Ascending aorta (tissue), 2 donors: ENCODE results near the gene SLC6A4. TPM values are rescaled to one million over a fixed set of nuclear protein-coding genes. Genes with fewer than 3 reads are reported as not detected.
"Not testable (repeated sequence)": the region's sequence is repeated elsewhere in the genome, so short reads cannot be mapped to it uniquely, and the experiment has no call there.

Experiments used
- DNase-seq, 2 donors: peaks; one replicate each; pipeline ENCODE4 v3.0.0-alpha.2; 2019; ENCODE audit warnings: low spot score in 2 of 2
- H3K27ac ChIP-seq, 2 donors: fragments of 200-600 bp; sonication (generic); one replicate each; pipeline ENCODE4 v1.5.1; 2016 to 2017; ENCODE audit warnings: mild to moderate bottlenecking in 1 of 2
- H3K27me3 ChIP-seq: fragments of 200-600 bp; sonication (generic); one replicate; pipeline ENCODE4 v1.5.1; 2017
- H3K36me3 ChIP-seq, 2 donors: fragments of 200-600 bp; sonication (generic); one replicate each; pipeline ENCODE4 v1.5.1; 2016
- H3K4me1 ChIP-seq, 2 donors: fragments of 200-600 bp; sonication (generic); one replicate each; pipeline ENCODE4 v1.5.1; 2016 to 2017; ENCODE audit warnings: mild to moderate bottlenecking in 1 of 2
- H3K4me3 ChIP-seq, 2 donors: fragments of 200-600 bp; sonication (generic); one replicate each; pipeline ENCODE4 v1.5.1; 2016 to 2017; ENCODE audit warnings: mild to moderate bottlenecking in 1 of 2
- H3K9me3 ChIP-seq, 2 donors: fragments of 200-600 bp; sonication (generic); one replicate each; pipeline ENCODE4 v1.5.1; 2016
- intact Hi-C: fragments of 100-400 bp; cut with DNase I; formaldehyde crosslinking; loops from one replicate; pipeline ENCODE4 v1.15.1; 2023
- total RNA-seq: library from RNA; depleted of rRNA; stranded (reverse); fragments of >200 nt; gene quantifications from one replicate; pipeline ENCODE4 v1.1.0, GENCODE V29; 2016
- TF ChIP-seq, protein P1 (sequence below), 3 experiments: fragments of 200-600 bp in 2 of 3; fragments of 450-650 bp in 1 of 3; sonication (generic) in 2 of 3; IDR thresholded peaks; one replicate each; pipeline ENCODE4 v1.5.1; 2016 to 2019; ENCODE audit warnings: antibody characterized with exemption in 3 of 3, mild to moderate bottlenecking in 1 of 3, moderate library complexity in 1 of 3

Gene SLC6A4
- total RNA-seq, 1 donor from 2014 or later, result 0.85 TPM

DNA sequence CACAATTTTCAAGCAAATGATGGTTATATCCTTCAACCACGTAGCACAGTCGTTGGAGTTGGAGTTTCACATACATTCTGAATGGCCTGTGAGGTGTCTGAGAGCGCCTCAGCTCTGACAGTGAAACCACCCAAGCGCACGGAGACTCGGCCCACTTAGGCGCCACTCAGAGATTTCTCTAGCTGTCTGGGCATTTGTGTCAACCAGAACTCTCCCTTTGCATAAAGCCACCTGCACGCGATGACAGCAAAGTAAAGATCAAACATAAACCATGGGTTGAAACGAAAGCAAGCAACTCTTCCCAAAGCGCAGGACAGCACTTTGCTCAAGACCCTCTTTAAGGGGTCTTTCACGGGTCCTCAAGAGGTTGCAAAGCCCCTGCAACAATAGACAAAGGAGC lies 533 bp downstream of the SLC6A4 start:
- Histone ChIP-seq H3K27ac (peak overlapping the region in 1 of 2 donors; percentile 0), H3K36me3 (no peaks in the 10 kb centered on the region), H3K4me1 (peaks cover 0 to 11% of the 10 kb centered on the region in 2 donors), H3K9me3 (no peaks in the 10 kb centered on the region), H3K27me3 (no peaks in the 10 kb centered on the region), H3K4me3 (peak overlapping the region; percentile 55 to 76)
- TF ChIP-seq, protein P1, sequence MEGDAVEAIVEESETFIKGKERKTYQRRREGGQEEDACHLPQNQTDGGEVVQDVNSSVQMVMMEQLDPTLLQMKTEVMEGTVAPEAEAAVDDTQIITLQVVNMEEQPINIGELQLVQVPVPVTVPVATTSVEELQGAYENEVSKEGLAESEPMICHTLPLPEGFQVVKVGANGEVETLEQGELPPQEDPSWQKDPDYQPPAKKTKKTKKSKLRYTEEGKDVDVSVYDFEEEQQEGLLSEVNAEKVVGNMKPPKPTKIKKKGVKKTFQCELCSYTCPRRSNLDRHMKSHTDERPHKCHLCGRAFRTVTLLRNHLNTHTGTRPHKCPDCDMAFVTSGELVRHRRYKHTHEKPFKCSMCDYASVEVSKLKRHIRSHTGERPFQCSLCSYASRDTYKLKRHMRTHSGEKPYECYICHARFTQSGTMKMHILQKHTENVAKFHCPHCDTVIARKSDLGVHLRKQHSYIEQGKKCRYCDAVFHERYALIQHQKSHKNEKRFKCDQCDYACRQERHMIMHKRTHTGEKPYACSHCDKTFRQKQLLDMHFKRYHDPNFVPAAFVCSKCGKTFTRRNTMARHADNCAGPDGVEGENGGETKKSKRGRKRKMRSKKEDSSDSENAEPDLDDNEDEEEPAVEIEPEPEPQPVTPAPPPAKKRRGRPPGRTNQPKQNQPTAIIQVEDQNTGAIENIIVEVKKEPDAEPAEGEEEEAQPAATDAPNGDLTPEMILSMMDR (IDR thresholded peaks at IDR 0.05), result no peak
- peak in 1 of 2 donors; percentile 49 for DNase-seq
- intact Hi-C loops, result loop anchor here (5.0 kb wide), 1 partner anchor 42 kb away; no protein-coding TSS in a partner anchor

DNA sequence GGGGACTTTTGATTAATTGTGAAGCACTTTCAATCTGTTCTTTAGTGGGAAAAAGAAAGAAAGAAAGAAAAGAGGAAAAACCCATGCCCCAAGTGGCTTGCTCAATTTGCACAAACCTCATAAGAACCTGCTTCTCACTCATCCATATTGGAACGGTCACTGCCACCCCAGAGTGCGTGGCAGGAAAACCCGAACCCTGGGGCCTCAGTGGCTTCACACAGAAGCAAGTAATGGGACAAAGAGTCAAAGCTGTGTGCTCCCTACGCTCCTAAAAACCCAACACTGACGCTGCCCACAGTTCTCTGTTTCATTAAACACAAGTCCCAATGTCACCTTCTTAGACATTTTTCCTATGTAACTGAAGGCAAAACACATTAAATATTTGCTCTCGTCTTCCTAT lies 1.2 kb downstream of the SLC6A4 start:
- TF ChIP-seq, protein P1 (IDR thresholded peaks at IDR 0.05), result no peak
- Histone ChIP-seq H3K27ac (no peak overlapping the region), H3K9me3 (no peaks in the 10 kb centered on the region), H3K4me3 (no peak overlapping the region), H3K27me3 (no peaks in the 10 kb centered on the region), H3K36me3 (no peaks in the 10 kb centered on the region), H3K4me1 (peaks cover 0 to 11% of the 10 kb centered on the region in 2 donors)
- intact Hi-C loops, result no loop called here
- peak in 1 of 2 donors; percentile 42 for DNase-seq

DNA sequence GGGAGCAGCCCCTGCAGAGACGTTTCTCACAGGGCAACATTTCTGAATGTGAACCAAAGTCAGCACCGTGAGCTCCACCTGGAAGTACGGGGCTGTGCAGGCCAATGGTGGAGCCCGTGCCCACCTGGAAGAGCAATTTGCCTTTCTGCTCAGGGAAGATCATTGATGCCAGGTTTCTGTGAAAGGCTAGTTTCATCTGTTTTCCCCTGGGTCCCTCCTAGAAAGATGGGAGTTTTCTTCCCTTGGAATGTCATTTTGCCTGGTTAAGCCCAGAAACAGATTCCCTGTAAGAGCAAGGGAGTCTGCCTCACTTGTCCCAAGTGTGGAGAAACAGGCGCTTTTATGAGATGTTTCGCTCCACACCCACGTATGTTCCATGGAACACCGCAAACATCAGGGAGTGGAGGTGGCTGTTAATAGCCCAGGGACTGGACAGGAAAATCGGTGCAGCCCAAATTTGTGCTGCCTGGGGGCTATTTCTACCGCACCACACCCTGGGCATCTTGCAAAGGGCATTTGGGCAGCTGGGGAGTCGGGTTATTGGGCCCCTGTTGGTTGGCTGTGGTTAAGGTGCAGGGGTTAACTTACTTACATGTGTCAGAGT lies 2.6 kb downstream of the SLC6A4 start:
- intact Hi-C loops, result no loop called here
- H3K9me3 ChIP-seq, result no peaks in the 10 kb centered on the region
- H3K27me3 ChIP-seq, result no peaks in the 10 kb centered on the region
- DNase-seq, result peak in 1 of 2 donors; percentile 46
- H3K36me3 ChIP-seq, result no peaks in the 10 kb centered on the region
- H3K27ac ChIP-seq, result no peak overlapping the region
- H3K4me1 ChIP-seq, result peaks cover 0 to 10% of the 10 kb centered on the region in 2 donors
- TF ChIP-seq, protein P1 (IDR thresholded peaks at IDR 0.05), result no peak
- H3K4me3 ChIP-seq, result no peak overlapping the region

- Histone ChIP-seq H3K4me1 (peaks cover 0 to 3% of the 10 kb centered on the region in 2 donors), H3K4me3 (no peak overlapping the region), H3K36me3 (no peaks in the 10 kb centered on the region), H3K27ac (no peak overlapping the region), H3K9me3 (no peaks in the 10 kb centered on the region), H3K27me3 (no peaks in the 10 kb centered on the region)
- DNase-seq, result peak in 1 of 2 donors; percentile 22
- intact Hi-C loops, result no loop called here
- TF ChIP-seq, protein P1 (IDR thresholded peaks at IDR 0.05), result no peak
These were observed 3.3 kb downstream of the SLC6A4 start for GRCh38 chr17:30232015-30232823.

DNA sequence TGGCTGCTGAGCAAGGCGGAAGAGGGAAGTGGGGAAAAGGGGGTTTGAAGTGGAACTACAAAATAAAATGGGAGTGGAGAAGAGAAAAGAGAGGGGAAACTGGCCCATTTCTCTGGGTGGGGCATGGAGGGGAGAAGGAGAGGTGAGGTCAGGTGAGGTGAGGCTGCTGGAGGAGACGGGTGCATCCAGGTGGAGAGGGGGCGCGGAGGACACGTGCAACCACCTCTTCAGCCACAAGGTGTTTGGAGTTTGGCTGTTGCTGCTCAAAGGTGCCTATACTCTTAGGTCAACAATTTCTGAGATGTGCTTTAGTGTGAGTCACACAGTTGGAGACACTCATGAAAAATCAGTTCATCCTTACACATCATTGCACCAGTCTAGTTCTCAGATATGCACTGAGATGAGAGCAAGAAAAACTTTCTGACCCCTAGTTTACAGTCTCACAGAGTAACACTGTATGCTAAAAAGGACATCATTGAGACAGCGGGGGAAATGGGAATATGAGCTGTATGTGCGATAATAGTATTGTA lies 4.8 kb downstream of the SLC6A4 start:
- Histone ChIP-seq H3K27ac (no peak overlapping the region), H3K4me1 (peaks cover 0 to 3% of the 10 kb centered on the region in 2 donors), H3K9me3 (no peaks in the 10 kb centered on the region), H3K27me3 (no peaks in the 10 kb centered on the region), H3K36me3 (no peaks in the 10 kb centered on the region), H3K4me3 (no peak overlapping the region)
- DNase-seq, result peak in 1 of 2 donors; percentile 22
- TF ChIP-seq, protein P1 (IDR thresholded peaks at IDR 0.05), result no peak
- intact Hi-C loops, result no loop called here

GRCh38 chr17:30230009-30230408 lies 5.5 kb downstream of the SLC6A4 start:
- H3K9me3 ChIP-seq, DNase-seq, H3K27ac ChIP-seq, H3K36me3 ChIP-seq, H3K4me1 ChIP-seq, H3K27me3 ChIP-seq, H3K4me3 ChIP-seq, intact Hi-C loops: not testable (repeated sequence)
